GM12878 (cell line): ENCODE measurements around the gene GPATCH2L. TPM values are rescaled to one million over a fixed set of nuclear protein-coding genes. Genes with fewer than 3 reads are reported as not detected.

Experiments used
- CUX1 ChIP-seq: IDR thresholded peaks from 2 replicates; pipeline ENCODE4 v1.6.1; 2012; ENCODE audit warnings: improper control_type of control experiment, low read depth, low read length; ENCODE audit not compliant: insufficient replicate concordance
- PAX8 ChIP-seq: fragments of 450-650 bp; IDR thresholded peaks from 2 replicates; pipeline ENCODE4 v1.6.1; 2017; ENCODE audit warnings: mild to moderate bottlenecking, moderate library complexity
- ZBTB33 ChIP-seq: fragments of 450-650 bp; IDR thresholded peaks from 2 replicates; pipeline ENCODE4 v1.6.1; 2017; ENCODE audit warnings: mild to moderate bottlenecking
- ZNF274 ChIP-seq: IDR thresholded peaks from one replicate; pipeline ENCODE4 v1.8.0; 2011; ENCODE audit not compliant: insufficient read length, insufficient read depth
- ZNF592 ChIP-seq: fragments of 450-650 bp; IDR thresholded peaks from 2 replicates; pipeline ENCODE4 v1.6.1; 2017; ENCODE audit warnings: mild to moderate bottlenecking, moderate library complexity
- polyA plus RNA-seq, 11 experiments: library from polyadenylated mRNA; depleted of rRNA in 4 of 11; unstranded in 6 of 11; stranded (reverse) in 5 of 11; fragments of >200 nt; fragmentation: Nextera tagmentation in 4 of 11; fragmentation: Illumina TruSeq in 1 of 11; extraction: Ambion mirVana in 4 of 11; extraction: Trizol in 1 of 11; gene quantifications; 1 replicate in 1 of 11; 2 replicates in 10 of 11; pipeline versions ENCODE4 v1.2.1 to v1.2.3, GENCODE V29; 2011 to 2016; ENCODE audit warnings: inconsistent platforms in 2 of 11, missing spikeins in 2 of 11, low read depth in 1 of 11
- total RNA-seq, 4 experiments: library from RNA; depleted of rRNA in 3 of 4; stranded (reverse); fragments of >200 nt in 3 of 4; fragmentation: Illumina TruSeq in 1 of 4; extraction: Trizol in 1 of 4; gene quantifications; 2 replicates each; pipeline versions ENCODE4 v1.2.1 to v1.2.3, GENCODE V29; 2013 to 2021
- TF ChIP-seq, protein P1 (sequence below): fragments of 450-650 bp; IDR thresholded peaks from 2 replicates; pipeline ENCODE4 v1.6.1; 2017; ENCODE audit warnings: mild to moderate bottlenecking, low read depth, inconsistent platforms; ENCODE audit not compliant: poor library complexity, severe bottlenecking
- TF ChIP-seq, protein P2 (sequence below), 3 experiments: IDR thresholded peaks in 2 of 3; conservative IDR thresholded peaks in 1 of 3; 2 replicates each; pipeline ENCODE4 v1.5.1; 2011; ENCODE audit warnings: low read depth in 3 of 3, low read length in 3 of 3, mild to moderate bottlenecking in 3 of 3, control low read depth in 2 of 3, moderate library complexity in 2 of 3, inconsistent platforms in 1 of 3, mixed read lengths in 1 of 3; ENCODE audit not compliant: control insufficient read depth in 2 of 3, insufficient read depth in 1 of 3; ENCODE audit errors: extremely low read depth in 1 of 3

The GPATCH2L gene
- total and polyA plus RNA-seq, 10 of the 15 experiments (the other 5 are each of a cell fraction or from before 2014, with no cell fraction given), result 9.1 to 50.9 (median 24.4) TPM

DNA sequence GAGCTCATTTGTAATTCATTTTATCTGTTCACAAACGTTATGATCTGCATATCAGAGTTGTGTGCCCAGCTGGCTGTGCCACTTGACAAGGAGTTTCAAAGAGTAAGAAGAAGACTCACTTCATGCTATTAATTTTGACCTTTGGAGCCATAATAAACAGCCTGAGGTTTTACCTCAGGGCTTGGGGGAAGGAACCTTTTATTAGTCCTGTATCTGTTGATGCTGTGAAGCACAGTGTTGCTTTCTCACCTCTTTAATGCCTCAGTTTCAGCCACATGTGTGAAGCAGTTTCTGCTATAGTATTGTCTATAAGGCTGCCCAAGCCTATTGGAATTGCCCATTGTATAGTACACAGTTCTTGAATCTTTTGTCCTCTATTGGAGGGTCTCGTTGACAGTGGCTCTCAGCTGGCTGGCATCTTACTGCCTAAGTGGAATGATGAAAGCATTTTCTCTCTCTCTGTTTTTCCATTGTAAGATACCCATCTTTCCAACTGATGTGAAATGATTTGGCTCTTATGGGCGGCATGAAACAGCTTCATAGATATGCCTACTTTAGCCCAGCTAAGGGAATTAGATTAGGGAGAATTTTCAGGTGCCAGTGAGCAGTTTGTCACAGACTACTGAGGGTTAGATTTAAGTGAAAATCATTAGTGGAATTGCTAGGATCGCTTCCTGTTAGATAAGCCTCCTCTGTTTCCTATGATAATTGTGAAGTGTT is 34.7 kb downstream of the GPATCH2L start (continued):
- peak; percentile 77 for TF ChIP-seq ZNF592
- TF ChIP-seq, protein P1, sequence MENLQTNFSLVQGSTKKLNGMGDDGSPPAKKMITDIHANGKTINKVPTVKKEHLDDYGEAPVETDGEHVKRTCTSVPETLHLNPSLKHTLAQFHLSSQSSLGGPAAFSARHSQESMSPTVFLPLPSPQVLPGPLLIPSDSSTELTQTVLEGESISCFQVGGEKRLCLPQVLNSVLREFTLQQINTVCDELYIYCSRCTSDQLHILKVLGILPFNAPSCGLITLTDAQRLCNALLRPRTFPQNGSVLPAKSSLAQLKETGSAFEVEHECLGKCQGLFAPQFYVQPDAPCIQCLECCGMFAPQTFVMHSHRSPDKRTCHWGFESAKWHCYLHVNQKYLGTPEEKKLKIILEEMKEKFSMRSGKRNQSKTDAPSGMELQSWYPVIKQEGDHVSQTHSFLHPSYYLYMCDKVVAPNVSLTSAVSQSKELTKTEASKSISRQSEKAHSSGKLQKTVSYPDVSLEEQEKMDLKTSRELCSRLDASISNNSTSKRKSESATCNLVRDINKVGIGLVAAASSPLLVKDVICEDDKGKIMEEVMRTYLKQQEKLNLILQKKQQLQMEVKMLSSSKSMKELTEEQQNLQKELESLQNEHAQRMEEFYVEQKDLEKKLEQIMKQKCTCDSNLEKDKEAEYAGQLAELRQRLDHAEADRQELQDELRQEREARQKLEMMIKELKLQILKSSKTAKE, result peak; percentile 69
- no peak for TF ChIP-seq CUX1
- TF ChIP-seq, protein P2, sequence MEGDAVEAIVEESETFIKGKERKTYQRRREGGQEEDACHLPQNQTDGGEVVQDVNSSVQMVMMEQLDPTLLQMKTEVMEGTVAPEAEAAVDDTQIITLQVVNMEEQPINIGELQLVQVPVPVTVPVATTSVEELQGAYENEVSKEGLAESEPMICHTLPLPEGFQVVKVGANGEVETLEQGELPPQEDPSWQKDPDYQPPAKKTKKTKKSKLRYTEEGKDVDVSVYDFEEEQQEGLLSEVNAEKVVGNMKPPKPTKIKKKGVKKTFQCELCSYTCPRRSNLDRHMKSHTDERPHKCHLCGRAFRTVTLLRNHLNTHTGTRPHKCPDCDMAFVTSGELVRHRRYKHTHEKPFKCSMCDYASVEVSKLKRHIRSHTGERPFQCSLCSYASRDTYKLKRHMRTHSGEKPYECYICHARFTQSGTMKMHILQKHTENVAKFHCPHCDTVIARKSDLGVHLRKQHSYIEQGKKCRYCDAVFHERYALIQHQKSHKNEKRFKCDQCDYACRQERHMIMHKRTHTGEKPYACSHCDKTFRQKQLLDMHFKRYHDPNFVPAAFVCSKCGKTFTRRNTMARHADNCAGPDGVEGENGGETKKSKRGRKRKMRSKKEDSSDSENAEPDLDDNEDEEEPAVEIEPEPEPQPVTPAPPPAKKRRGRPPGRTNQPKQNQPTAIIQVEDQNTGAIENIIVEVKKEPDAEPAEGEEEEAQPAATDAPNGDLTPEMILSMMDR (IDR thresholded peaks at IDR 0.05 in 2 of 3, conservative IDR thresholded peaks at IDR 0.05 in 1 of 3; ENCODE audit: control insufficient read depth in 2 of 3, extremely low read depth in 1 of 3, insufficient read depth in 1 of 3, low read depth in 3 of 3, low read length in 3 of 3), result peak in 1 of 3 experiments; percentile 16; a peak in 1 of 6 replicates
- TF ChIP-seq PAX8, result no peak
- TF ChIP-seq ZNF274, result no peak
- no peak for TF ChIP-seq ZBTB33
